Activated naive CD4-positive, alpha-beta T cell treated with anti-CD3 and anti-CD28 coated beads, Interleukin-2, amount 50 U/mL, for 16 hours (primary cell): Measurements from ENCODE around the gene CLECL1.
"Not testable (repeated sequence)": the region's sequence is repeated elsewhere in the genome, so short reads cannot be mapped to it uniquely, and the experiment has no call there.

Experiments
- DNase-seq: peaks from one replicate; pipeline ENCODE4 v3.0.0-alpha.2; 2020

CLECL1 gene

GRCh38 chr12:9692909-9693308, 40.0 kb downstream of the CLECL1 start:
- DNase-seq: no peak

- DNase-seq: no peak
Measured at GRCh38 chr12:9687228-9687627, 45.7 kb downstream of the CLECL1 start.

DNA sequence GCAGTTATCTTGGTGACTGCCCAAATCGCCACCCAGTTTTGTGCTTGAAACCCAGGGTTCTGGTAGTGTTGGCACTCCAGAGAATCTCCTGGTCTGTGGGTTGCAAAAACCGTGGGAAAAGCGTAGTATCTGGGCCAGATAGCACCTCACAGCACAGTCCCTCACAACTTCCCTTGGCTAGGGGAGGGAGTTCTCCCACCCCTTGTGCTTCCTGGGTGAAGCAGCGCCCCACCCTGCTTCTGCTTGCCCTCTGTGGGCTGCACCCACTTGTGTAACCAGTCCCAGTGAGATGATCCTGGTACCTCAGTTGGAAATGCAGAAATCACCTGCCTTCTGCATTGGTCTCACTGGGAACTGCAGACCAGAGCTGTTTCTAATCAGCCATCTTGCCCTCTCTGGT, 47.0 kb downstream of the CLECL1 start:
- no peak for DNase-seq

DNA sequence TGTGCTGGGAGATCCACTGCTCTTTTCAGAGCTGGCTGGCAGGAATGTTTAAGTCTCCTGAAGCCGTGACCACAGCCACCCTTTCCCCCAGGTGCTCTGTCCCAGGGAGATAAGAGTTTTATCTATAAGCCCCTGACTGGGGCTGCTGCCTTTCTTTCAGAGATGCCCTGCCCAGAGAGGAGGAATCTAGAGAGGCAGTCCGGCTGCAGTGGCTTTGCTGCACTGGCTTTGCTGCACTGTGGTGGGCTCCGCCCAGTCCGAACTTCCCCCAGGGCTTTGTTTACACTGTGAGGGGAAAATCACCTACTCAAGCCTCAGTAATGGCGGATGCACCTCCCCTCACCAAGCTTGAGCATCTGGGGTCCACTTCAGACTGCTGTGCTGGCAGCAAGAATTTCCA, 47.5 kb downstream of the CLECL1 start:
- DNase-seq: not testable (repeated sequence)

GRCh38 chr12:9682949-9683348, 49.9 kb downstream of the CLECL1 start:
- DNase-seq: not testable (repeated sequence)

DNA sequence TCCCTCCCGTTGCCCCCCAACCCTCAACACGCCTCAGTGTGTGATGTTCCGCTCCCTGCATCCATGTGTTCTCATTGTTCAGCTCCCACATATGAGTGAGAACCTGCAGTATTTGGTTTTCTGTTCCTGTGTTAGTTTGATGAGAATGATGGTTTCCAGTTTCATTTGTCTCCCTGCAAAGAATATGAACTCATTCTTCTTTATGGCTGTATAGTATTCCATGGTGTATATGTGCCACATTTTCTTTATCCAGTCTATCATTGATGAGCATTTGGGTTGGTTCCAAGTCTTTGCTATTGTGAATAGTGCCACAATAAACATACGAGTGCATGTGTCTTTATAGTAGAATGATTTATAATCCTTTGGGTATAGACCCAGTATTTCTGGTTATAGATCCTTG, 50.4 kb downstream of the CLECL1 start:
- not testable (repeated sequence) for DNase-seq

GRCh38 chr12:9674226-9674590, 58.7 kb downstream of the CLECL1 start:
- no peak for DNase-seq

GRCh38 chr12:9673404-9674225, 59.3 kb downstream of the CLECL1 start:
- peak; percentile 57 for DNase-seq
